H7 (cell line): Measurements from ENCODE around the gene YY1. TPM values are rescaled to one million over a fixed set of nuclear protein-coding genes. Genes with fewer than 3 reads are reported as not detected.
"Not testable (repeated sequence)": the region's sequence is repeated elsewhere in the genome, so short reads cannot be mapped to it uniquely, and the experiment has no call there.

ENCODE experiments used
- DNase-seq: peaks from one replicate; pipeline ENCODE4 v3.0.0; 2012
- H3K27me3 ChIP-seq: 2 replicates; pipeline ENCODE4 v1.6.0; 2011; ENCODE audit warnings: mild to moderate bottlenecking, low read length; ENCODE audit not compliant: control insufficient read depth, insufficient read depth
- H3K36me3 ChIP-seq: replicated peaks from 2 replicates; pipeline ENCODE4 v1.5.1; 2011; ENCODE audit warnings: low read length; ENCODE audit not compliant: control insufficient read depth, insufficient read depth
- H3K4me3 ChIP-seq: 2 replicates; pipeline ENCODE4 v1.5.1; 2011; ENCODE audit warnings: low read depth, mild to moderate bottlenecking, control low read depth, low read length, moderate library complexity; ENCODE audit not compliant: insufficient read depth
- total RNA-seq: library from RNA; depleted of rRNA; stranded (reverse); fragments of >200 nt; shearing (Covaris generic); gene quantifications from 2 replicates; pipeline ENCODE4 v1.2.3, GENCODE V29; 2014

Gene YY1
- total RNA-seq, 1 experiment from 2014 or later = 50.9 TPM

- H3K27me3 ChIP-seq = no peaks in the 10 kb centered on the region
- H3K36me3 ChIP-seq = no peaks in the 10 kb centered on the region
- H3K4me3 ChIP-seq = no peak overlapping the region
- DNase-seq = no peak
Measured at GRCh38 chr14:100224229-100224866, 14.6 kb upstream of the YY1 start.

- DNase-seq = no peak
- H3K4me3 ChIP-seq = no peak overlapping the region
- no peaks in the 10 kb centered on the region for H3K27me3 ChIP-seq
- no peaks in the 10 kb centered on the region for H3K36me3 ChIP-seq
Measured at GRCh38 chr14:100225169-100225568, 13.8 kb upstream of the YY1 start.

- Histone ChIP-seq H3K4me3 (no peak overlapping the region), H3K27me3 (no peaks in the 10 kb centered on the region), H3K36me3 (peaks cover 3% of the 10 kb centered on the region)
- no peak for DNase-seq
Measured at GRCh38 chr14:100230361-100230760, 8.6 kb upstream of the YY1 start.

- DNase-seq = no peak
- H3K27me3 ChIP-seq = no peaks in the 10 kb centered on the region
- no peak overlapping the region for H3K4me3 ChIP-seq
- H3K36me3 ChIP-seq = peaks cover 3% of the 10 kb centered on the region
Measured at GRCh38 chr14:100234511-100234910, 4.4 kb upstream of the YY1 start.

GRCh38 chr14:100236271-100236818 lies 2.6 kb upstream of the YY1 start:
- H3K27me3 ChIP-seq, H3K4me3 ChIP-seq, H3K36me3 ChIP-seq, DNase-seq: not testable (repeated sequence)

GRCh38 chr14:100236881-100237280 lies 2.1 kb upstream of the YY1 start:
- Histone ChIP-seq H3K27me3 (no peaks in the 10 kb centered on the region), H3K4me3 (peak overlapping the region; percentile 92; the same call in 1 of the 2 replicates), H3K36me3 (peaks cover 1% of the 10 kb centered on the region; the same call in 1 of the 2 replicates)
- DNase-seq = no peak

GRCh38 chr14:100237735-100238418 lies 1.1 kb upstream of the YY1 start:
- H3K4me3 ChIP-seq = peak overlapping the region; percentile 92
- peaks cover 1% of the 10 kb centered on the region; the same call in 1 of the 2 replicates for H3K36me3 ChIP-seq
- DNase-seq = peak; percentile 77
- no peaks in the 10 kb centered on the region for H3K27me3 ChIP-seq

- peak overlapping the region; percentile 99 for H3K4me3 ChIP-seq
- no peaks in the 10 kb centered on the region for H3K36me3 ChIP-seq
- H3K27me3 ChIP-seq = no peaks in the 10 kb centered on the region
- DNase-seq = peak; percentile 51
Measured at GRCh38 chr14:100239211-100239839, 381 bp downstream of the YY1 start.

- no peaks in the 10 kb centered on the region for H3K36me3 ChIP-seq
- H3K27me3 ChIP-seq = no peaks in the 10 kb centered on the region
- DNase-seq = peak; percentile 96
- peak overlapping the region; percentile 99 for H3K4me3 ChIP-seq
Measured at GRCh38 chr14:100239840-100240667, 1.1 kb downstream of the YY1 start.

- Histone ChIP-seq H3K27me3 (no peaks in the 10 kb centered on the region), H3K4me3 (peak overlapping the region; percentile 71), H3K36me3 (no peaks in the 10 kb centered on the region)
- no peak for DNase-seq
Measured at GRCh38 chr14:100240668-100241032, 1.7 kb downstream of the YY1 start.

GRCh38 chr14:100241279-100241678 lies 2.3 kb downstream of the YY1 start:
- H3K4me3 ChIP-seq = peak overlapping the region; percentile 71; the same call in 1 of the 2 replicates
- H3K36me3 ChIP-seq = no peaks in the 10 kb centered on the region
- H3K27me3 ChIP-seq = no peaks in the 10 kb centered on the region
- DNase-seq = no peak

- no peak for DNase-seq
- H3K4me3 ChIP-seq = no peak overlapping the region
- no peaks in the 10 kb centered on the region for H3K27me3 ChIP-seq
- no peaks in the 10 kb centered on the region for H3K36me3 ChIP-seq
Measured at GRCh38 chr14:100243020-100243419, 4.1 kb downstream of the YY1 start.

- Histone ChIP-seq H3K4me3 (no peak overlapping the region), H3K27me3 (no peaks in the 10 kb centered on the region), H3K36me3 (no peaks in the 10 kb centered on the region)
- DNase-seq = peak; percentile 78
Measured at GRCh38 chr14:100246809-100247428, 8.0 kb downstream of the YY1 start.
